A549 (cell line): ENCODE measurements around the gene PCDH8.

Experiments used
- HDAC2 ChIP-seq: fragments of 200-600 bp; sonication (generic); IDR thresholded peaks from 2 replicates; pipeline ENCODE4 v1.6.1; 2016
- JUN ChIP-seq, 2 experiments: fragments of >200 bp; sonication (Bioruptor Twin); formaldehyde crosslinking; IDR thresholded peaks; 2 replicates in 1 of 2; 3 replicates in 1 of 2; pipeline ENCODE4 v1.6.1; 2016 to 2017
- MAFK ChIP-seq: fragments of 450-650 bp; IDR thresholded peaks from 2 replicates; pipeline ENCODE4 v1.6.1; 2014; ENCODE audit not compliant: partially characterized antibody
- MYC ChIP-seq: IDR thresholded peaks from 2 replicates; pipeline ENCODE4 v1.6.1; 2012; ENCODE audit warnings: mild to moderate bottlenecking, inconsistent platforms, low read length, improper control_type of control experiment, borderline replicate concordance
- POLR2A ChIP-seq: IDR thresholded peaks from 2 replicates; pipeline ENCODE4 v1.6.1; 2012; ENCODE audit warnings: mild to moderate bottlenecking, low read length
- RCOR1 ChIP-seq: fragments of 150-350 bp; IDR thresholded peaks from 2 replicates; pipeline ENCODE4 v1.6.1; 2014; ENCODE audit warnings: antibody characterized with exemption, low read length, low read depth
- TF ChIP-seq, protein P1 (sequence below): fragments of >200 bp; sonication (Bioruptor Twin); formaldehyde crosslinking; IDR thresholded peaks from 3 replicates; pipeline ENCODE4 v1.5.1; 2016
- TF ChIP-seq, protein P2 (sequence below): IDR thresholded peaks from 2 replicates; pipeline ENCODE4 v1.6.1; 2012

DNA sequence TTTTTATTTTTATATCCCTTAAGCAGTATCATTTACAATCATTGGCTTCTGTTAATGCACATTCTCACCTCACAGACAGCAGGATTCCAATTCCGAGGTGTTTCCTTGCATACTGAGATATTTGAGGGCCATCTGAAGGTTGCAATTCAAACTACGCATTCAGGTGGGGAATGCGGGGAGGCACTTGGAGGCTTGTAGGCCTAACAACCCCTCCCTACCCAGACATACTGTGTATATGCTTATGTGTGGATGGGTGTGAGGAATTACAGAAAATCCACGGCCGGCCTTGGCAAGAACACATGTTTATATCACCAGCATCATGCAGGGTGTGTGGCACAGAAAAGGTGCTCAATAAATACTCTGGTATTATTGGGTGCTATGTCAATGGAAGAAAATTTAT lies 43.3 kb upstream of the PCDH8 start:
- TF ChIP-seq HDAC2 (no peak), MAFK (no peak), JUN (IDR thresholded peaks at IDR 0.05) (no peak), POLR2A (no peak), RCOR1 (no peak), MYC (no peak)
- TF ChIP-seq, protein P1, sequence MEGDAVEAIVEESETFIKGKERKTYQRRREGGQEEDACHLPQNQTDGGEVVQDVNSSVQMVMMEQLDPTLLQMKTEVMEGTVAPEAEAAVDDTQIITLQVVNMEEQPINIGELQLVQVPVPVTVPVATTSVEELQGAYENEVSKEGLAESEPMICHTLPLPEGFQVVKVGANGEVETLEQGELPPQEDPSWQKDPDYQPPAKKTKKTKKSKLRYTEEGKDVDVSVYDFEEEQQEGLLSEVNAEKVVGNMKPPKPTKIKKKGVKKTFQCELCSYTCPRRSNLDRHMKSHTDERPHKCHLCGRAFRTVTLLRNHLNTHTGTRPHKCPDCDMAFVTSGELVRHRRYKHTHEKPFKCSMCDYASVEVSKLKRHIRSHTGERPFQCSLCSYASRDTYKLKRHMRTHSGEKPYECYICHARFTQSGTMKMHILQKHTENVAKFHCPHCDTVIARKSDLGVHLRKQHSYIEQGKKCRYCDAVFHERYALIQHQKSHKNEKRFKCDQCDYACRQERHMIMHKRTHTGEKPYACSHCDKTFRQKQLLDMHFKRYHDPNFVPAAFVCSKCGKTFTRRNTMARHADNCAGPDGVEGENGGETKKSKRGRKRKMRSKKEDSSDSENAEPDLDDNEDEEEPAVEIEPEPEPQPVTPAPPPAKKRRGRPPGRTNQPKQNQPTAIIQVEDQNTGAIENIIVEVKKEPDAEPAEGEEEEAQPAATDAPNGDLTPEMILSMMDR, result no peak
- TF ChIP-seq, protein P2, sequence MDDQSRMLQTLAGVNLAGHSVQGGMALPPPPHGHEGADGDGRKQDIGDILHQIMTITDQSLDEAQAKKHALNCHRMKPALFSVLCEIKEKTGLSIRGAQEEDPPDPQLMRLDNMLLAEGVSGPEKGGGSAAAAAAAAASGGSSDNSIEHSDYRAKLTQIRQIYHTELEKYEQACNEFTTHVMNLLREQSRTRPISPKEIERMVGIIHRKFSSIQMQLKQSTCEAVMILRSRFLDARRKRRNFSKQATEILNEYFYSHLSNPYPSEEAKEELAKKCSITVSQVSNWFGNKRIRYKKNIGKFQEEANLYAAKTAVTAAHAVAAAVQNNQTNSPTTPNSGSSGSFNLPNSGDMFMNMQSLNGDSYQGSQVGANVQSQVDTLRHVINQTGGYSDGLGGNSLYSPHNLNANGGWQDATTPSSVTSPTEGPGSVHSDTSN, result no peak
